Activated CD4-positive, alpha-beta T cell treated with anti-CD3 and anti-CD28 coated beads, Interleukin-2, amount 50 U/mL, for 16 hours (primary cell): ENCODE data around the gene MYCN.

ENCODE experiments used
- DNase-seq: peaks from one replicate; pipeline ENCODE4 v3.0.0-alpha.2; 2020

The MYCN gene

GRCh38 chr2:15981646-15982045, 41.3 kb downstream of the MYCN start:
- no peak for DNase-seq

GRCh38 chr2:15982285-15983044, 42.1 kb downstream of the MYCN start:
- DNase-seq = no peak

GRCh38 chr2:15983496-15983895, 43.1 kb downstream of the MYCN start:
- DNase-seq = no peak

GRCh38 chr2:15984368-15985255, 44.3 kb downstream of the MYCN start:
- DNase-seq = no peak

GRCh38 chr2:15985531-15985930, 45.2 kb downstream of the MYCN start:
- no peak for DNase-seq

- no peak for DNase-seq
Observed at GRCh38 chr2:15986068-15986560, 45.8 kb downstream of the MYCN start.

- no peak for DNase-seq
Observed at GRCh38 chr2:15986644-15987043, 46.3 kb downstream of the MYCN start.

GRCh38 chr2:15988733-15989132, 48.4 kb downstream of the MYCN start:
- no peak for DNase-seq

GRCh38 chr2:15989559-15989958, 49.2 kb downstream of the MYCN start:
- no peak for DNase-seq

GRCh38 chr2:15990151-15991101, 50.1 kb downstream of the MYCN start:
- DNase-seq = no peak

GRCh38 chr2:15991231-15991630, 50.9 kb downstream of the MYCN start:
- DNase-seq = no peak

- DNase-seq = no peak
Observed at GRCh38 chr2:15992457-15993231, 52.3 kb downstream of the MYCN start.

GRCh38 chr2:15993232-15993610, 52.9 kb downstream of the MYCN start:
- no peak for DNase-seq

- no peak for DNase-seq
Observed at GRCh38 chr2:15993666-15994065, 53.3 kb downstream of the MYCN start.

GRCh38 chr2:15995603-15996002, 55.3 kb downstream of the MYCN start:
- DNase-seq = no peak
